MM.1S (cell line): ENCODE measurements around the gene TRIM41.

ENCODE experiments used
- DNase-seq: peaks from one replicate; pipeline ENCODE4 v3.0.0-alpha.2; 2015
- H2AFZ ChIP-seq: fragments of 300-600 bp; sonication (generic); 2 replicates; pipeline ENCODE4 v1.6.0; 2016; ENCODE audit warnings: antibody characterized with exemption, low read length
- H3F3A ChIP-seq: fragments of 300-600 bp; sonication (generic); 2 replicates; pipeline ENCODE4 v1.6.1; 2016; ENCODE audit warnings: mild to moderate bottlenecking, antibody characterized with exemption, low read length, moderate library complexity, mixed read lengths; ENCODE audit not compliant: insufficient read depth
- H3K27ac ChIP-seq: fragments of 300-600 bp; sonication (generic); 2 replicates; pipeline ENCODE4 v1.5.1; 2016; ENCODE audit warnings: mild to moderate bottlenecking, low read length
- H3K27me3 ChIP-seq: fragments of 300-600 bp; sonication (generic); replicated peaks from 2 replicates; pipeline ENCODE4 v1.6.0; 2016; ENCODE audit warnings: low read length; ENCODE audit not compliant: insufficient read depth
- H3K36me3 ChIP-seq: fragments of 300-600 bp; sonication (generic); replicated peaks from 2 replicates; pipeline ENCODE4 v1.6.1; 2016; ENCODE audit warnings: mild to moderate bottlenecking, low read length, mixed read lengths; ENCODE audit not compliant: insufficient read depth
- H3K4me1 ChIP-seq: fragments of 300-600 bp; sonication (generic); 2 replicates; pipeline ENCODE4 v1.6.1; 2016; ENCODE audit warnings: low read length, mixed read lengths
- H3K4me2 ChIP-seq: fragments of 300-600 bp; sonication (generic); 2 replicates; pipeline ENCODE4 v1.6.0; 2016; ENCODE audit warnings: low read depth, low read length
- H3K4me3 ChIP-seq: fragments of 300-600 bp; sonication (generic); 2 replicates; pipeline ENCODE4 v1.5.1; 2016; ENCODE audit warnings: low read length, mixed read lengths
- H3K79me2 ChIP-seq: fragments of 300-600 bp; sonication (generic); 2 replicates; pipeline ENCODE4 v1.6.1; 2016; ENCODE audit warnings: mixed run types, low read length, mixed read lengths
- H3K9ac ChIP-seq: fragments of 300-600 bp; sonication (generic); 2 replicates; pipeline ENCODE4 v1.6.1; 2016; ENCODE audit warnings: low read length, mixed read lengths
- H3K9me2 ChIP-seq: fragments of 300-600 bp; sonication (generic); replicated peaks from 2 replicates; pipeline ENCODE4 v1.6.1; 2016; ENCODE audit warnings: mild to moderate bottlenecking, low read length, mixed read lengths; ENCODE audit not compliant: insufficient read depth
- H3K9me3 ChIP-seq: fragments of 300-600 bp; sonication (generic); replicated peaks from 2 replicates; pipeline ENCODE4 v1.6.1; 2016; ENCODE audit warnings: mild to moderate bottlenecking, low read length, mixed read lengths; ENCODE audit not compliant: insufficient read depth
- H4K20me1 ChIP-seq: fragments of 300-600 bp; sonication (generic); 2 replicates; pipeline ENCODE4 v1.6.1; 2016; ENCODE audit warnings: mild to moderate bottlenecking, low read length, moderate library complexity, mixed read lengths; ENCODE audit not compliant: insufficient read depth
- CTCF ChIP-seq: fragments of 300-600 bp; sonication (generic); IDR thresholded peaks from 2 replicates; pipeline ENCODE4 v1.5.1; 2016; ENCODE audit warnings: antibody characterized with exemption, low read length, mixed read lengths
- EZH2 ChIP-seq: fragments of 300-600 bp; sonication (generic); optimal IDR thresholded peaks from 2 replicates; pipeline ENCODE3; 2017; ENCODE audit warnings: low read depth, mild to moderate bottlenecking, antibody characterized with exemption, low read length, mixed read lengths
- EZH2phosphoT487 ChIP-seq: fragments of 300-600 bp; sonication (generic); IDR thresholded peaks from 2 replicates; pipeline ENCODE4 v1.6.1; 2018; ENCODE audit warnings: antibody characterized with exemption, low read length

The TRIM41 gene

GRCh38 chr5:181224390-181225229 lies 1.5 kb downstream of the TRIM41 start:
- H3F3A ChIP-seq: peaks cover 36% of the 10 kb centered on the region
- H3K4me2 ChIP-seq: peak overlapping the region; percentile 98
- H3K27me3 ChIP-seq: no peaks in the 10 kb centered on the region
- no peak overlapping the region; the same call in 1 of the 2 replicates for H3K9ac ChIP-seq
- H4K20me1 ChIP-seq: no peaks in the 10 kb centered on the region
- peak overlapping the region; percentile 81 for H2AFZ ChIP-seq
- H3K27ac ChIP-seq: no peak overlapping the region
- peak overlapping the region; percentile 90 for H3K4me3 ChIP-seq
- H3K9me3 ChIP-seq: no peaks in the 10 kb centered on the region
- TF ChIP-seq EZH2 (no peak), CTCF (no peak), EZH2phosphoT487 (no peak)
- DNase-seq: no peak
- H3K4me1 ChIP-seq: peaks cover 16% of the 10 kb centered on the region
- peaks cover 16% of the 10 kb centered on the region for H3K79me2 ChIP-seq
- no peaks in the 10 kb centered on the region for H3K36me3 ChIP-seq
- H3K9me2 ChIP-seq: no peaks in the 10 kb centered on the region

GRCh38 chr5:181229996-181230395 lies 6.9 kb downstream of the TRIM41 start:
- Histone ChIP-seq H3K27me3 (no peaks in the 10 kb centered on the region), H3K9ac (no peak overlapping the region), H3K4me2 (no peak overlapping the region), H3K36me3 (no peaks in the 10 kb centered on the region), H3K4me3 (no peak overlapping the region), H2AFZ (no peak overlapping the region), H3K9me2 (no peaks in the 10 kb centered on the region), H3K4me1 (0 out of 2 replicates have a peak, but pooled peaks cover 9% of the 10 kb centered on the region), H3K27ac (no peak overlapping the region), H3F3A (peaks cover 12% of the 10 kb centered on the region), H3K79me2 (peaks cover 2% of the 10 kb centered on the region; the same call in 1 of the 2 replicates), H4K20me1 (no peaks in the 10 kb centered on the region), H3K9me3 (no peaks in the 10 kb centered on the region)
- TF ChIP-seq CTCF: no peak
- TF ChIP-seq EZH2phosphoT487: no peak
- TF ChIP-seq EZH2: no peak
- no peak for DNase-seq

GRCh38 chr5:181230551-181230950 lies 7.5 kb downstream of the TRIM41 start:
- Histone ChIP-seq H3K36me3 (no peaks in the 10 kb centered on the region), H3K4me3 (no peak overlapping the region), H3K27ac (no peak overlapping the region)

More at GRCh38 chr5:181230551-181230950, 7.5 kb downstream of the TRIM41 start:
- Histone ChIP-seq H4K20me1 (0 out of 2 replicates have a peak, but pooled peaks cover 2% of the 10 kb centered on the region), H3K9me3 (no peaks in the 10 kb centered on the region), H3K27me3 (no peaks in the 10 kb centered on the region), H2AFZ (no peak overlapping the region), H3K9me2 (no peaks in the 10 kb centered on the region), H3K79me2 (no peaks in the 10 kb centered on the region; the same call in 1 of the 2 replicates), H3K4me2 (no peak overlapping the region), H3F3A (peaks cover 14% of the 10 kb centered on the region), H3K4me1 (0 out of 2 replicates have a peak, but pooled peaks cover 5% of the 10 kb centered on the region), H3K9ac (no peak overlapping the region)
- TF ChIP-seq EZH2phosphoT487 (no peak), EZH2 (no peak), CTCF (no peak)
- no peak for DNase-seq
